ENCODE measurements around the gene TSPAN12. TPM values are rescaled to one million over a fixed set of nuclear protein-coding genes. Genes with fewer than 3 reads are reported as not detected.
"Not testable (repeated sequence)": the region's sequence is repeated elsewhere in the genome, so short reads cannot be mapped to it uniquely, and the experiment has no call there.

TSPAN12 gene
- total RNA-seq, 1 experiment from 2014 or later: 8.7 TPM

DNA sequence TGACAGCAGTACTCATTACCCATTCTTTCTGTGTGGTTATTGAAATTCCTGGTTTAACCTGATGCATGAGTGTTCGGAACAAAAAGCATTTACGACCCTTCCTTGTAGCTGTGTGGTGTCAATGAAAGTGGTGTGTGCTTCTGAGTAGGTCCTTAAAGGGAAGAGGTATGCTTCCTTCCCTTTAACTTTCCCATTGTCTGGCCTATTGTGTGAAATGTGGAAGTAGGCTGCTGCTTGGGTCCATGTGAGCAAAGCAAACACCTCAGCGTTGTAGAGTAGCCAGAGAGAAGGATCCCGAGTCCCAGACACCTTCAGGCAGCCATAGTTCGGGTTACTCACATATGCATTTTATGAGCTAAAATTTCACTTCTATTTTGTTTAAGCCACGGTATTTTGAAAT lies 74.7 kb downstream of the TSPAN12 start:
- H4K20me1 ChIP-seq (ENCODE audit: control insufficient read depth, insufficient read depth, insufficient read length): no peaks in the 10 kb centered on the region
- no peaks in the 10 kb centered on the region for H3K79me2 ChIP-seq (ENCODE audit: insufficient read depth, low read length)
- no peak for DNase-seq
- H2BK120ac ChIP-seq (ENCODE audit: low read depth, low read length, poor library complexity, severe bottlenecking): no peak overlapping the region
- H3K56ac ChIP-seq (ENCODE audit: insufficient read length, low read depth, low read length): no peak overlapping the region
- H2BK20ac ChIP-seq (ENCODE audit: low read depth, low read length, poor library complexity, severe bottlenecking): no peak overlapping the region
- H3K9ac ChIP-seq (ENCODE audit: extremely low read depth, insufficient read length, low read length): no peak overlapping the region
- no peak overlapping the region for H2AFZ ChIP-seq (ENCODE audit: low read length)
- no peak overlapping the region for H3K4ac ChIP-seq (ENCODE audit: low read depth, low read length)
- no peak overlapping the region for H3K23ac ChIP-seq (ENCODE audit: insufficient read length, low read depth, low read length)
- no peak overlapping the region for H2BK15ac ChIP-seq (ENCODE audit: low read depth, low read length)
- no peak overlapping the region for H3K27ac Mint-ChIP-seq
- no peak overlapping the region for H2BK12ac ChIP-seq (ENCODE audit: insufficient read length, low read depth, low read length)
- H4K8ac ChIP-seq (replicated peaks; ENCODE audit: insufficient read length, low read depth, low read length): no peak overlapping the region
- no CpG with 5 or more reads among the region's 6 CpGs for WGBS (ENCODE audit: extremely low coverage, insufficient read length, low lambda C conversion rate)
- no peak overlapping the region for H3K4me3 Mint-ChIP-seq
- H4K5ac ChIP-seq (ENCODE audit: insufficient read length, low read depth, low read length): no peak overlapping the region
- H3K27me3 ChIP-seq (ENCODE audit: insufficient read depth, low read length): no peaks in the 10 kb centered on the region
- no peak overlapping the region for H3K27ac ChIP-seq (ENCODE audit: insufficient read length, low read depth, low read length)
- no peak overlapping the region for H3T11ph ChIP-seq (ENCODE audit: low read length)
- no peak overlapping the region for H2AK5ac ChIP-seq (ENCODE audit: insufficient read length, low read length)
- no peak overlapping the region for H4K91ac ChIP-seq (ENCODE audit: insufficient read length, low read depth, low read length)
- H3K4me1 ChIP-seq (ENCODE audit: insufficient read depth, low read length): peaks cover 3% of the 10 kb centered on the region; the same call in 1 of the 2 replicates
- no peak overlapping the region for H3K18ac ChIP-seq (ENCODE audit: insufficient read length, low read depth, low read length)
- no peak overlapping the region for H3K4me2 ChIP-seq (ENCODE audit: insufficient read depth, insufficient read length, low read length)
- H3K36me3 Mint-ChIP-seq (ENCODE audit: insufficient read depth in 1 of 3, low read depth in 3 of 3): no peaks in the 10 kb centered on the region
- no peaks in the 10 kb centered on the region for H3K79me1 ChIP-seq (ENCODE audit: insufficient read depth, low read depth, low read length, poor library complexity, severe bottlenecking)
- H3K9me3 ChIP-seq (ENCODE audit: control insufficient read depth, low read depth, low read length): no peaks in the 10 kb centered on the region
- no peaks in the 10 kb centered on the region for H3K9me3 Mint-ChIP-seq
- H3K23me2 ChIP-seq (ENCODE audit: insufficient read length, low read depth, low read length, poor library complexity, severe bottlenecking): no peaks in the 10 kb centered on the region
- no peak overlapping the region for H2BK5ac ChIP-seq (ENCODE audit: insufficient read length, low read length)
- peaks cover 12 to 18% of the 10 kb centered on the region in 2 experiments for H3K4me1 Mint-ChIP-seq
- TF ChIP-seq CTCF (conservative IDR thresholded peaks at IDR 0.05): no peak
- no peaks in the 10 kb centered on the region for H3K27me3 Mint-ChIP-seq (ENCODE audit: low read depth)
- H3K14ac ChIP-seq (ENCODE audit: insufficient read depth, low read length): no peak overlapping the region

DNA sequence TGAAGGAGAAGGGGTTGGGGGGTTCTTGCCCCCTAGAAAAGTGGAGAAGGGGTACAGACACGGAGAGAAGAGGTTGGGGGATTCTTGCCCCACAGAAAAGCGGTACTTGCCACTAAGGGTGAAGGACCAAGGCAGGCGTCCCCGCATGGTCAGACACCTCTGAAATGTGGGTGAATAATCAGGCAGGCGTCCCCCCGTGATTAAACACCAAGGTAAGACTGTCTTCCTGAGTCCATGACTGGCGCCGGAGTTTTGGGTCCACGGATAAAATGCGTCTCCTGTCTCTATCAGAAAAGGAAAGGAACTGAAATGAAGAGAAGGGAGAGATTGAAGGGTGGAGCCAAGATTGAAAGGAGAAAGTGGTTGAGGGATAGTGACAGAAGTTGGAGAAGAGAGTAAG lies 76.0 kb downstream of the TSPAN12 start:
- not testable (repeated sequence) for H3K23ac ChIP-seq (ENCODE audit: insufficient read length, low read depth, low read length); H2BK12ac ChIP-seq (ENCODE audit: insufficient read length, low read depth, low read length); H2BK20ac ChIP-seq (ENCODE audit: low read depth, low read length, poor library complexity, severe bottlenecking); H3K4me3 Mint-ChIP-seq; H2BK15ac ChIP-seq (ENCODE audit: low read depth, low read length); H3K4me2 ChIP-seq (ENCODE audit: insufficient read depth, insufficient read length, low read length); H2BK120ac ChIP-seq (ENCODE audit: low read depth, low read length, poor library complexity, severe bottlenecking); H3K9me3 Mint-ChIP-seq; H3K9me3 ChIP-seq (ENCODE audit: control insufficient read depth, low read depth, low read length); H3K14ac ChIP-seq (ENCODE audit: insufficient read depth, low read length); H3K18ac ChIP-seq (ENCODE audit: insufficient read length, low read depth, low read length); H4K20me1 ChIP-seq (ENCODE audit: control insufficient read depth, insufficient read depth, insufficient read length); H3K9ac ChIP-seq (ENCODE audit: extremely low read depth, insufficient read length, low read length); H3K79me2 ChIP-seq (ENCODE audit: insufficient read depth, low read length); H2AK5ac ChIP-seq (ENCODE audit: insufficient read length, low read length); H4K5ac ChIP-seq (ENCODE audit: insufficient read length, low read depth, low read length); H3K27ac Mint-ChIP-seq; H3T11ph ChIP-seq (ENCODE audit: low read length); H3K23me2 ChIP-seq (ENCODE audit: insufficient read length, low read depth, low read length, poor library complexity, severe bottlenecking); H3K4ac ChIP-seq (ENCODE audit: low read depth, low read length); H3K79me1 ChIP-seq (ENCODE audit: insufficient read depth, low read depth, low read length, poor library complexity, severe bottlenecking); H2AFZ ChIP-seq (ENCODE audit: low read length); DNase-seq; H3K36me3 Mint-ChIP-seq (ENCODE audit: insufficient read depth in 1 of 3, low read depth in 3 of 3); H4K8ac ChIP-seq (replicated peaks; ENCODE audit: insufficient read length, low read depth, low read length); H2BK5ac ChIP-seq (ENCODE audit: insufficient read length, low read length); H4K91ac ChIP-seq (ENCODE audit: insufficient read length, low read depth, low read length); H3K27me3 ChIP-seq (ENCODE audit: insufficient read depth, low read length); H3K27ac ChIP-seq (ENCODE audit: insufficient read length, low read depth, low read length); H3K4me1 ChIP-seq (ENCODE audit: insufficient read depth, low read length); H3K56ac ChIP-seq (ENCODE audit: insufficient read length, low read depth, low read length); H3K27me3 Mint-ChIP-seq (ENCODE audit: low read depth)
- no CpG with 5 or more reads among the region's 10 CpGs for WGBS (ENCODE audit: extremely low coverage, insufficient read length, low lambda C conversion rate)
- peaks cover 12 to 18% of the 10 kb centered on the region in 2 experiments for H3K4me1 Mint-ChIP-seq
